Measurements from ENCODE around the gene KLHDC1.

GRCh38 chr14:49796025-49796424 lies 103.1 kb downstream of the KLHDC1 start:
- TF ChIP-seq POLR2AphosphoS5 (IDR thresholded peaks at IDR 0.05; ENCODE audit: borderline replicate concordance, low read depth, low read length) (no peak), EZH2 (IDR thresholded peaks at IDR 0.05) (no peak)

Measured in SK-N-MC (cell line).